Measurements from ENCODE around the gene ADAMTSL1.

The ADAMTSL1 gene

DNA sequence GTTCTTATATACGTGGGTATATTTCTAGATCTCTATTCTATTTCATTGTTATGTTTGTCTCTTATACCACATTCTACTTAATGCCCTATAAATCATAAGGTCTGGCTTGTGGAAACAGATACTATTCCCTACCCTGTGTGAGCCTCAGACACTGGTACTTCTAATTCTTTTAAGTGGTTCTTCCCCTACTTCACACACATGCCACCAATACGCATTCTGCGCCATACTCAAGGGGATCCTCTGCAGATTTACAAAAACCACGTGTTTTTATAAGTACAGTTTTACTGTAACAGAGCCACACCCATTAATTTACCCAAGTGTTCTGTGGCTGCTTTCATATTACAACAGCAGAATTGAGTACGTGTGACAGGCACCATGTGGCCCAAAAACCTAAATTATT, 363.4 kb downstream of the ADAMTSL1 start:
- no peak for TF ChIP-seq POLR2AphosphoS5 (IDR thresholded peaks at IDR 0.05; ENCODE audit: low read depth)
- TF ChIP-seq GABPA (IDR thresholded peaks at IDR 0.05; ENCODE audit: low read depth): no peak
- TF ChIP-seq, protein P1, sequence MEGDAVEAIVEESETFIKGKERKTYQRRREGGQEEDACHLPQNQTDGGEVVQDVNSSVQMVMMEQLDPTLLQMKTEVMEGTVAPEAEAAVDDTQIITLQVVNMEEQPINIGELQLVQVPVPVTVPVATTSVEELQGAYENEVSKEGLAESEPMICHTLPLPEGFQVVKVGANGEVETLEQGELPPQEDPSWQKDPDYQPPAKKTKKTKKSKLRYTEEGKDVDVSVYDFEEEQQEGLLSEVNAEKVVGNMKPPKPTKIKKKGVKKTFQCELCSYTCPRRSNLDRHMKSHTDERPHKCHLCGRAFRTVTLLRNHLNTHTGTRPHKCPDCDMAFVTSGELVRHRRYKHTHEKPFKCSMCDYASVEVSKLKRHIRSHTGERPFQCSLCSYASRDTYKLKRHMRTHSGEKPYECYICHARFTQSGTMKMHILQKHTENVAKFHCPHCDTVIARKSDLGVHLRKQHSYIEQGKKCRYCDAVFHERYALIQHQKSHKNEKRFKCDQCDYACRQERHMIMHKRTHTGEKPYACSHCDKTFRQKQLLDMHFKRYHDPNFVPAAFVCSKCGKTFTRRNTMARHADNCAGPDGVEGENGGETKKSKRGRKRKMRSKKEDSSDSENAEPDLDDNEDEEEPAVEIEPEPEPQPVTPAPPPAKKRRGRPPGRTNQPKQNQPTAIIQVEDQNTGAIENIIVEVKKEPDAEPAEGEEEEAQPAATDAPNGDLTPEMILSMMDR (IDR thresholded peaks at IDR 0.05; ENCODE audit: insufficient read depth, low read length): no peak
- TF ChIP-seq, protein P2, sequence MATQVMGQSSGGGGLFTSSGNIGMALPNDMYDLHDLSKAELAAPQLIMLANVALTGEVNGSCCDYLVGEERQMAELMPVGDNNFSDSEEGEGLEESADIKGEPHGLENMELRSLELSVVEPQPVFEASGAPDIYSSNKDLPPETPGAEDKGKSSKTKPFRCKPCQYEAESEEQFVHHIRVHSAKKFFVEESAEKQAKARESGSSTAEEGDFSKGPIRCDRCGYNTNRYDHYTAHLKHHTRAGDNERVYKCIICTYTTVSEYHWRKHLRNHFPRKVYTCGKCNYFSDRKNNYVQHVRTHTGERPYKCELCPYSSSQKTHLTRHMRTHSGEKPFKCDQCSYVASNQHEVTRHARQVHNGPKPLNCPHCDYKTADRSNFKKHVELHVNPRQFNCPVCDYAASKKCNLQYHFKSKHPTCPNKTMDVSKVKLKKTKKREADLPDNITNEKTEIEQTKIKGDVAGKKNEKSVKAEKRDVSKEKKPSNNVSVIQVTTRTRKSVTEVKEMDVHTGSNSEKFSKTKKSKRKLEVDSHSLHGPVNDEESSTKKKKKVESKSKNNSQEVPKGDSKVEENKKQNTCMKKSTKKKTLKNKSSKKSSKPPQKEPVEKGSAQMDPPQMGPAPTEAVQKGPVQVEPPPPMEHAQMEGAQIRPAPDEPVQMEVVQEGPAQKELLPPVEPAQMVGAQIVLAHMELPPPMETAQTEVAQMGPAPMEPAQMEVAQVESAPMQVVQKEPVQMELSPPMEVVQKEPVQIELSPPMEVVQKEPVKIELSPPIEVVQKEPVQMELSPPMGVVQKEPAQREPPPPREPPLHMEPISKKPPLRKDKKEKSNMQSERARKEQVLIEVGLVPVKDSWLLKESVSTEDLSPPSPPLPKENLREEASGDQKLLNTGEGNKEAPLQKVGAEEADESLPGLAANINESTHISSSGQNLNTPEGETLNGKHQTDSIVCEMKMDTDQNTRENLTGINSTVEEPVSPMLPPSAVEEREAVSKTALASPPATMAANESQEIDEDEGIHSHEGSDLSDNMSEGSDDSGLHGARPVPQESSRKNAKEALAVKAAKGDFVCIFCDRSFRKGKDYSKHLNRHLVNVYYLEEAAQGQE (IDR thresholded peaks at IDR 0.05; ENCODE audit: insufficient replicate concordance, low read depth): no peak
- TF ChIP-seq SPI1 (IDR thresholded peaks at IDR 0.05; ENCODE audit: borderline replicate concordance, low read depth): no peak
- no peak overlapping the region for H3K27ac ChIP-seq (replicated peaks)
- no peak for DNase-seq (ENCODE audit: low read depth in 1 of 2, low spot score in 1 of 2)
- H3K27me3 ChIP-seq (ENCODE audit: insufficient read depth, poor library complexity, severe bottlenecking): no peaks in the 10 kb centered on the region
- H3K4me3 ChIP-seq (replicated peaks; ENCODE audit: insufficient read depth, low read length): no peak overlapping the region

DNA sequence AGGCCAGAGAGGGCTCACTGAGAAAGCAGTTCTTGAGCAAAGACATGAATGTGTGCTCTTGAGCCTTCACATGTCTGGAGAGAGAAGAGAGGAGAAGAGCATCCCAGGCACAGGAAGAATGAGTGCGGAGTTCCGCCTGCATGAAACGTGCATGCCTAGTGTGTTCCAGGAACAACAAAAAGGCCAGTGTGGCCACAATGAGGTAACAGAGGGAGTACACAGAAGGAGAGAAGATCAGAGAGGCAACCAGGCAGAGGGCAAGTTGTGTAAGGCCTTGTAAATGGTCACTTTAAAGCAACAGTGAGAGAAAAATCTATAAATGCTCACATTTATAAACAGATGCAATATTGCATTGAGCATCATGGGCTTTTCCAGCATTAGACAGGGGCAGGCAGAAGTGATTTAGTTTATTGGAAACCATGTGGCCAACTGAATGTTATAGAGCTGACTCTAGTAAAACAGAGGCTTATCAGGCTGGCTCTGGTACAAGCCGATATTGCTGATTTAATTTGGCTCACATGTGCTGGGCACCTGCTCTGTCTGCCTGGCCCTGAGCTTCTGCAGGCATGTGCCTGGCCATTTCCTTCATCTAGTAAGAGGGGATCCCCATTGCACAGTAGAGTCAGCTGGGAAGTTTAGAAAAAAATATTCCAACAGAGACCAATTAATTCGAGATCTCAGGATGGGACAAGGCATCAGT, 373.8 kb downstream of the ADAMTSL1 start:
- no peak for DNase-seq (ENCODE audit: low read depth in 1 of 2, low spot score in 1 of 2)
- no peak overlapping the region for H3K27ac ChIP-seq (replicated peaks)
- H3K27me3 ChIP-seq (ENCODE audit: insufficient read depth, poor library complexity, severe bottlenecking): no peaks in the 10 kb centered on the region
- TF ChIP-seq, protein P1 (IDR thresholded peaks at IDR 0.05; ENCODE audit: insufficient read depth, low read length): no peak
- TF ChIP-seq POLR2AphosphoS5 (IDR thresholded peaks at IDR 0.05; ENCODE audit: low read depth) (no peak), SPI1 (IDR thresholded peaks at IDR 0.05; ENCODE audit: borderline replicate concordance, low read depth) (no peak), GABPA (IDR thresholded peaks at IDR 0.05; ENCODE audit: low read depth) (no peak)
- TF ChIP-seq, protein P2 (IDR thresholded peaks at IDR 0.05; ENCODE audit: insufficient replicate concordance, low read depth): no peak
- no peak overlapping the region for H3K4me3 ChIP-seq (replicated peaks; ENCODE audit: insufficient read depth, low read length)

DNA sequence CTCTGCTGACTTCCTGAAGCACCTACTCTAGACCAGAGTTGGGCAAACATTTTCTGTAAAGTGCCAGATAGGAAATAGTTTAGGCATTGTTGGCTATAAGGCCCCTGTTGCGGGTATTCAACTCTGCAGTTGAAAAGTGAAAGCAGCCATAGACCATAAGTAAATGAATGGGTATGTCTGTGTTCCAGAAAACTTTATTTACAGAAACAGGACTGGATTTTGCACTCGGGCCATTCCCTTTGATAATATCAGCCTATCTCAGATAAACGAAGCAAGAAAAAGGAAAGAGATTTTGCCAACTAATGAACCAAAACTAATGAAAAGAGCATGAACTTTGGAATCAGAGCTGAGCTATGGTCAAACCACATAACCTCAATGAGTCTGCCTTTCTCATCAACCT, 374.7 kb downstream of the ADAMTSL1 start:
- no peak overlapping the region for H3K27ac ChIP-seq (replicated peaks)
- TF ChIP-seq, protein P2 (IDR thresholded peaks at IDR 0.05; ENCODE audit: insufficient replicate concordance, low read depth): no peak
- TF ChIP-seq SPI1 (IDR thresholded peaks at IDR 0.05; ENCODE audit: borderline replicate concordance, low read depth): no peak
- TF ChIP-seq POLR2AphosphoS5 (IDR thresholded peaks at IDR 0.05; ENCODE audit: low read depth): no peak
- no peak for TF ChIP-seq GABPA (IDR thresholded peaks at IDR 0.05; ENCODE audit: low read depth)
- TF ChIP-seq, protein P1 (IDR thresholded peaks at IDR 0.05; ENCODE audit: insufficient read depth, low read length): no peak
- H3K27me3 ChIP-seq (ENCODE audit: insufficient read depth, poor library complexity, severe bottlenecking): no peaks in the 10 kb centered on the region
- no peak overlapping the region for H3K4me3 ChIP-seq (replicated peaks; ENCODE audit: insufficient read depth, low read length)
- DNase-seq (ENCODE audit: low read depth in 1 of 2, low spot score in 1 of 2): no peak

Data from HL-60 (cell line).